ENCODE results near the gene SPEM2.

- TF ChIP-seq TAF1 (IDR thresholded peaks at IDR 0.05; ENCODE audit: low read depth, low read length): no peak
- TF ChIP-seq POLR2A (IDR thresholded peaks at IDR 0.05; ENCODE audit: low read depth, low read length): no peak
- no peak for TF ChIP-seq POLR2AphosphoS5 (IDR thresholded peaks at IDR 0.05; ENCODE audit: low read depth, low read length)
- no peak for TF ChIP-seq POU2F2 (IDR thresholded peaks at IDR 0.05; ENCODE audit: low read depth, low read length)
These were observed 43.5 kb downstream of the SPEM2 start for GRCh38 chr17:7468804-7469389.

Measured in GM12891 (cell line).